Activated naive CD4-positive, alpha-beta T cell treated with anti-CD3 and anti-CD28 coated beads, Interleukin-2, amount 50 U/mL, for 24 hours (primary cell): ENCODE data around the gene PAK2.

Source experiments
- H3K27ac Mint-ChIP-seq: one replicate; pipeline ENCODE4 v1.8.0; 2021; ENCODE audit warnings: mild to moderate bottlenecking, mixed read lengths
- H3K27me3 Mint-ChIP-seq: one replicate; pipeline ENCODE4 v1.8.0; 2021; ENCODE audit warnings: mixed read lengths
- H3K36me3 Mint-ChIP-seq: one replicate; pipeline ENCODE4 v1.8.0; 2021; ENCODE audit warnings: mixed read lengths
- H3K4me1 Mint-ChIP-seq: one replicate; pipeline ENCODE4 v1.8.0; 2021; ENCODE audit warnings: mixed read lengths
- H3K4me3 Mint-ChIP-seq: one replicate; pipeline ENCODE4 v1.8.0; 2021; ENCODE audit warnings: mild to moderate bottlenecking, mixed read lengths
- H3K9me3 Mint-ChIP-seq: one replicate; pipeline ENCODE4 v1.8.0; 2021; ENCODE audit warnings: mixed read lengths

The PAK2 gene

DNA sequence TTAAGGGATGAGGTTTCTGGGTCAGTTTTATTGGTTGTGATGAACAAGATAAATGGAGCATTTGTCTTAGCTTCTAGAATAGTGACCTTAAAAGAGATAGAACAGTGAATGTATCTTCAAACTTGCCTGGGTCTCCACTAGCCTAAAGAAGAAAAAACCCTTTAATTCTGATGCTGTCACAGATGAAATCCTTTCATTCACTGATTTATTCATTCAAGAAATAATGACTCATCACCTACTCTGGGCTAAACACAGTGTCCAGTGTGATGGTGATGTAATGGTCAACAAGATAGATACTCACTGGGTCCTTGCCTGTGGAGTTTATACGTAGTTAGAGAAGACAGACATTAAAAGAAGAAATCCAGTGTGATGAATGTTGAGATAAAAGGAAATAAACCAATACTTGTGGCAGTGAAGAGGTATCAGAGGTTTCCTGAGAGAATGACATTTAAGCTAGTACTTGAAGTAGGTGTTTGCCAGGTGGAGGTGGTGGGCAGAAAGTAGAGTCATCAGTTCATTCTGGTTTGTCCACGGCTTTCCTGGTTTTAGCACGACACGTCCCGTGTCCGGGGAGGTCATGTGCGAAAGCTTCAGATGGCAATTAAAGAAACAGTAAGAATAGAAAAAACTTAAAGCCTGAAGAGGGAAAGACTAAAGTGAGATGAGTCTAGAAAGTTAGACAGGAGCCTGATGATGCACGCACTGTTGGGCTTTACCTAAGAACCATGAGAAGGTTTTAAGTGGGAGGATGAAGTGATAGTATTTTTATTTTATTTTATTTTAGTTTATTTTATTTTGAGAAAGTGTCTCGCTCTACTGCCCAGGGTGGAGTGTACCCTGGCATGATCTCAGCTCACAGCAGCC, 18.5 kb downstream of the PAK2 start:
- Mint-ChIP-seq H3K4me3 (peak overlapping the region; percentile 27), H3K36me3 (peaks cover 25% of the 10 kb centered on the region), H3K27me3 (no peaks in the 10 kb centered on the region)

DNA sequence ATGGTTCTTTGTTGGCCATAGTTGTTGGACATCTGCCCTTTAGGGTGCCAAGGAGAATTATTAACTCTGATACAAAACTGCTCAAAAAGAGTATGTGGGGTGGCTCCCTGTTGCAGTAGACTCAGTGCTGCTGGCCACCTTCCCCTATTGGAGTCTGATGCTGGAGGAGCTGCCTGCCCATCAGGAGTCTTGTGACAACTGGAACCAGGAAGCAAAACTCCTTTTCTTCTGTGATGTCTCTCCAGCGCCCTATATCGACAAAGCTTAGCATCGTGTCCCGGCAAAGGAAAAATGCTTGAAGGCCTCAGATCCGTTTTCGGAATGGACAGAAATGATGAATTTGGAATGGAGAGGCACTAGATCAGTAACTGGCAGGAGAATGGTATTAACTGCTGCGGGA, 23.5 kb downstream of the PAK2 start:
- Mint-ChIP-seq H3K9me3 (no peaks in the 10 kb centered on the region), H3K36me3 (peaks cover 12% of the 10 kb centered on the region), H3K4me1 (peaks cover 47% of the 10 kb centered on the region), H3K27me3 (no peaks in the 10 kb centered on the region), H3K4me3 (no peak overlapping the region), H3K27ac (no peak overlapping the region)

More for the DNA sequence above, 18.5 kb downstream of the PAK2 start:
- Mint-ChIP-seq H3K9me3 (no peaks in the 10 kb centered on the region), H3K27ac (peak overlapping the region; percentile 85), H3K4me1 (peaks cover 63% of the 10 kb centered on the region)

DNA sequence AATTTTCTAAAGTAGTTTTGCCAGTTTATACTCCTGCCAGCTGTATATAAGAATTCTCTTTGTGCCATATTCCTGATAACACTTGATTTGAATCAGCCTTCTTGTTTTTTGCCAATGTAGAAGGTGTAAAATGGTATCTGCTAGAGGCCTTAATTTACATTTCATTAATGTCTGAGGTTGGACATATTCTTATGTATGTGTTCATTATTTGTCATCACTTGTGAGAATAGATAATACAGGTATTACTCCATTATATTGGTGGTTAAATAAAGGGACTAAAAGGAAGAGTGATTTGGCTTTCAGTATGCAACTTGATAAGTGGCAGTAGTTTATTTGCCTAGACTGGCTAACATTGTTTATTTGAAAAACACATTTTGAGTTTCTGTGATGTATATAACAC, 25.8 kb downstream of the PAK2 start:
- Mint-ChIP-seq H3K27me3 (no peaks in the 10 kb centered on the region), H3K36me3 (peaks cover 13% of the 10 kb centered on the region), H3K4me1 (peaks cover 42% of the 10 kb centered on the region), H3K9me3 (no peaks in the 10 kb centered on the region), H3K4me3 (no peak overlapping the region), H3K27ac (peak overlapping the region; percentile 80)

DNA sequence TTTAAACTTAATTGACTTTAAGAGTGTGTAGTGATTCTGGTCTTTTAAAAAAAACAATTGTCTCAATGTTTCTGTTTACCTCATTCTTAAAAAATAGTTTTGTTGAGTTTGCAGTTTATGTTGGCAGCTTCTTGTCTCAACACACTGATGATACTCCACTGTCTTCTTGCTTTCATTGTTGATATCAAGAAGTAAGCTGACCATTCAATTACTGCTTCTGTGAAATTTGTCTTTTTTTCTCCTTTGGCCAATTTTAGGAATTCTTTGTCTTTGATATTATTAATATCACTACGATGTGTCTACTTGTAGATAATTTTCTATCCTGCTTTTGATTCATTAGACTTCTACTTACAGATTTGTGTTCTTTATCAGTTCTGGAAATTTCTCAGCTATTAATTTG, 31.4 kb downstream of the PAK2 start:
- no peaks in the 10 kb centered on the region for H3K27me3 Mint-ChIP-seq
- H3K4me3 Mint-ChIP-seq: peak overlapping the region; percentile 51
- peaks cover 70% of the 10 kb centered on the region for H3K4me1 Mint-ChIP-seq
- no peaks in the 10 kb centered on the region for H3K9me3 Mint-ChIP-seq
- peaks cover 6% of the 10 kb centered on the region for H3K36me3 Mint-ChIP-seq
- H3K27ac Mint-ChIP-seq: peak overlapping the region; percentile 35

DNA sequence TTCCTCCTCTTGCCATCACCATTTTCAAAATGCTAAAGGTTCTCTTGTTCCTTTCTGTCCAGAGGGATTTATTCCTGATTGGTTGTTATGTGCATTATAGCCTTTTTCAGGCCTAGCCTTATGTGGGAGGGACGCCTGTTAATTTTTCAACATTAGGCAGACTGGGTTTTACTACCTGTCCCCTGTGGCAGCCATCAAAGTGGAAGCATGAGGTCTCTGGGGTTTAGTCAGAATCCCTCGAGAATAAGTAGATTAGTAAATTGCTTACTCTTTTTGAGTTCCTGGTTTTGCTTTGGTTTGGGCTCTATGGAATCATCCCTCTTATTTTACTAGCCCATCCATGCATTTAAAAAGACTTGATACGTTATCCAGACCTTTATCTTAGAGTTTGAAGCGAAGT, 32.4 kb downstream of the PAK2 start:
- Mint-ChIP-seq H3K36me3 (peaks cover 7% of the 10 kb centered on the region), H3K27ac (no peak overlapping the region), H3K4me3 (peak overlapping the region; percentile 39), H3K4me1 (peaks cover 74% of the 10 kb centered on the region), H3K9me3 (no peaks in the 10 kb centered on the region), H3K27me3 (no peaks in the 10 kb centered on the region)

DNA sequence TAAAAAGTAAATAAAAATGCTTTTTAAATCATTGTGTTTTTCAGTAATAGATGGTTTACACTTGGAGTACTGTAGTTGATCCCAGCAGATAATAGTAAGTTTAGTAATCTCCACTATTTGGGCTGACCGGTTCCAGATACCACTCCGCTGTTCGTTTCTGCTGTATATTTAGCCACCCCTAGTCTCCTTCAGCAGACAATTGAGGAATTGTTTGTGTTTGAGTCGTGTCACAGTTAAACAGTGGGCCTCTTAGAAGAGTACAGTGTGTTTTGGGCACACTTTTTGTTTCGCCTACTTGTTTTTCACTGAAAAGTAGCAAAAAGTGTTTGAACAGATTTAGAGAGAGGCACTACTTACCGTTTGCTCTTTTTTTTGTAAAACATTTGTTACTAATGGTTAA, 33.2 kb downstream of the PAK2 start:
- Mint-ChIP-seq H3K27ac (no peak overlapping the region), H3K4me1 (peaks cover 74% of the 10 kb centered on the region), H3K36me3 (peaks cover 7% of the 10 kb centered on the region), H3K4me3 (no peak overlapping the region), H3K9me3 (no peaks in the 10 kb centered on the region), H3K27me3 (no peaks in the 10 kb centered on the region)

DNA sequence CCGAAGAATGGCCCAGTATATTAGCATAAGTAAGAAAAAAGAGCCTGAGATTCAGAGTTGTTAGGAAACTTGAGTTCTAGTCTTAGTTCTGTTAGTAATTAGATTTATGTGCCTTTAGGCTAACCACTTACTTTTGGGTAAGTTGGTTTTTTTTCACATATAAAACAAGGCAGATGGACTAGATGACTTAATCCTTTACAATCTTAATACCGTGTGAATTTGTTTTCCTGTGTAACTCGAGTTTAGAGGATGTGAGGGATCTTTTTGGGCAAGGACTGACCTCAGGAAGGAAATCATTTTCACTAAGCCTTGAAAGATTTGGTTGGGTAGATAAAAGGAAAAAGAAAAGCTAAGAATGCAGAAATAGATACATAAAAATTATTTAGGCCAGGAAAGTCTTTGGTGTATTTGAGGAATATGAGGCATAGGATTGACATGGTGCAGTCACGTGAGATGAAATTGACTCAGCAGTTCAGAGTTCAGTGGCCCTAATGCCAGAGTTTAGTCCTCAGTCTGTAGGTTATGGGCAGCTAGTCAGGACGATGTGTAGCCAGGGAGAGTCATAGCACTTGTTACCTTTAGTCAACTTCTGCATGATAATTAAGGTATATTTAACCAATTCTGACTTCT, 34.6 kb downstream of the PAK2 start:
- Mint-ChIP-seq H3K36me3 (peaks cover 7% of the 10 kb centered on the region), H3K27ac (peak overlapping the region; percentile 64), H3K9me3 (no peaks in the 10 kb centered on the region), H3K27me3 (no peaks in the 10 kb centered on the region), H3K4me3 (no peak overlapping the region), H3K4me1 (peaks cover 84% of the 10 kb centered on the region)

DNA sequence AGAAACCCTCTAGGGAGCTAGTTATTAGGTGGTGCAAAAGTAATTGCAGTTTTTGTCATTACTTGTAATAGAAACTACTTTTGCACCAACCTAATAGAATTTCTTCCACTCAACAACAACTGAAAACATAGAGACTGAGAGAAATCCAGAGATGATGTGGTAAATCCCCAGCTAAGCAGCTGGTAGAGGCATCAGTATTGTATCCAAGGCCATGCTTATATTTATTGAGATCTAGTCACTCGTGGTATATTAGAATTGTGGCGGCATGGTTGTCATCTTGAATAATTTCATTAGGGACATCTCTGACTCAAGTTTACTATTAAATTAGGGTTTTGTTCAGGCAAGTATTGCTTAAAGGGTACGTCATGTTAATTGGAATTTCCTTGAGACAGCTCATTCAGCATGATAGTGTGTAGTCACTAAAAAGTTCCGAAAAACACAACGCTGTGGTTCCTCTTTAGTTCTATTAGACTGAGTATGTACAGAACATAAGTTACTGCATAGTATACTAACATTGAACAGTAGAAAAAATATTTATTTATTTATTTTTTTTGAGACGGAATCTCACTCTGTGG, 35.3 kb downstream of the PAK2 start:
- Mint-ChIP-seq H3K27ac (no peak overlapping the region), H3K27me3 (no peaks in the 10 kb centered on the region), H3K4me1 (peaks cover 86% of the 10 kb centered on the region), H3K9me3 (no peaks in the 10 kb centered on the region), H3K4me3 (peak overlapping the region; percentile 11), H3K36me3 (peaks cover 9% of the 10 kb centered on the region)

DNA sequence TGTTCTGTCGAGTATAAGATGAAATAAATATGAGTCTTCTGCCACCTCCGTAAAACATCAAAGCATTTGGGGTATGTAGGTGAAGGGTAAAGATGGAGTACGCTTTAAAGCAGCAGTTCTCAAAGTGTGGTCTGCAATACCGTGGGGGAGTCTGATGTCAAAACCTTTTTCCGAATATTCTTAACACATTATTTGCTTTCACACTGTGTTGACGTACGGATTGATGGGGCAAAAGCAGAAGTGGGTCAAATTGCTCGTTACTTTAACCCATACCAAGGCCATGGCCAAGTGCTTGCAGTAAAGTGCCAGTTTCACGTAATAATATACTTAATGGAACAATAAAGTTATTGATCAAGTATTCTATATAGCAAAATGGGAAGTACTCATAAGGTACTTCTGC, 36.3 kb downstream of the PAK2 start:
- Mint-ChIP-seq H3K4me1 (peaks cover 83% of the 10 kb centered on the region), H3K27me3 (no peaks in the 10 kb centered on the region), H3K27ac (no peak overlapping the region), H3K4me3 (no peak overlapping the region), H3K36me3 (peaks cover 12% of the 10 kb centered on the region), H3K9me3 (no peaks in the 10 kb centered on the region)

DNA sequence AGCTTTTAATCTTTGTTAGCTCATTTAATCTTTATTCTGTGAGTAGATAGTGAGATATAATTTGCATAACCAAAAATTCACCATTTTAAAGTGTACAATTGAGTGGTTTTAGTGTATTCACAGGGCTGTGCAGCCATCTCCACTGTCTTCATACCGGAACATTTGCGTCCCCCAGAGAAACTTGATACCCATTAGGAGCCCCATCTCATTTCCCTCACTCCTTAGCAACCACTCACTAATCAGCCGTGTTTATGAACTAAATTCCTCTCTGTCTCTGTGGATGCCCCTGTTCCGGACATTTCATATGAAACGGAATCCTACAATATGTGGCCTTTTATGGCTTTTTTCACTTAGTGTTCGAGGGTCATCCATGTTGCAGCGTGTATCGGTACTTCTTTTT, 38.2 kb downstream of the PAK2 start:
- Mint-ChIP-seq H3K36me3 (peaks cover 12% of the 10 kb centered on the region), H3K27me3 (no peaks in the 10 kb centered on the region), H3K4me3 (no peak overlapping the region), H3K9me3 (no peaks in the 10 kb centered on the region), H3K4me1 (peaks cover 74% of the 10 kb centered on the region), H3K27ac (no peak overlapping the region)

DNA sequence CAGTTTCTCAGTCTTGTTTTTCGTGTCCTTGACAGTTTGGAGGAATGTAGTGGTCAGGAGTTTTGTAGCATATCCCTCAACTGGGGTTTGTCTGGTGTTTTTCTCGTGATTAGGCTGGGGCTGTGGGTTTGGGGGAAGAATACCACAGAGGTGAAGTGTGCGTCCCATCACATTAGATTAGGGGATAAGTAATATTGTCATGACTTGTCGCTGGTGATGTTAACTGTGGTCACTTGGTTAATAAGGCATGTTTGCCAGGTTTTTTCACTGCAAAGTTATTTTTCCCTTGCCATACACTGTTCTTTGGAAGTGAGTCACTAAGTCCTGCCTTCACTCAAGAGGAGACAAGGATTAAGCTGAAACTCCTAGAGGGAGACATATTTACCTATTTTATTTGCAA, 39.1 kb downstream of the PAK2 start:
- Mint-ChIP-seq H3K4me1 (peaks cover 67% of the 10 kb centered on the region), H3K27me3 (no peaks in the 10 kb centered on the region), H3K27ac (no peak overlapping the region), H3K36me3 (peaks cover 16% of the 10 kb centered on the region), H3K9me3 (no peaks in the 10 kb centered on the region), H3K4me3 (no peak overlapping the region)

DNA sequence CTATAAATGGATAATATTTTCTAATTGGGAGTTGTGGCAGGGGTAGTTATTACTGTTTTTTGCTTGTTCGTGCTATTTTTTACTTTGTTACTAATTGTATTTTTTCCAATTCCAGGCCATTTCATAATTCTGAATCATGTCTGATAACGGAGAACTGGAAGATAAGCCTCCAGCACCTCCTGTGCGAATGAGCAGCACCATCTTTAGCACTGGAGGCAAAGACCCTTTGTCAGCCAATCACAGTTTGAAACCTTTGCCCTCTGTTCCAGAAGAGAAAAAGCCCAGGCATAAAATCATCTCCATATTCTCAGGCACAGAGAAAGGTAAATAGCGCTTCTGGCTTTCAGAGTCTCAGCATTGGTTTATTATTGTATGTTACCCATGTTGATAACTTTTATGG, 42.9 kb downstream of the PAK2 start:
- H3K4me1 Mint-ChIP-seq: peaks cover 47% of the 10 kb centered on the region
- peaks cover 26% of the 10 kb centered on the region for H3K36me3 Mint-ChIP-seq
- H3K9me3 Mint-ChIP-seq: no peaks in the 10 kb centered on the region
- no peak overlapping the region for H3K4me3 Mint-ChIP-seq
- H3K27ac Mint-ChIP-seq: peak overlapping the region; percentile 62
- H3K27me3 Mint-ChIP-seq: no peaks in the 10 kb centered on the region

DNA sequence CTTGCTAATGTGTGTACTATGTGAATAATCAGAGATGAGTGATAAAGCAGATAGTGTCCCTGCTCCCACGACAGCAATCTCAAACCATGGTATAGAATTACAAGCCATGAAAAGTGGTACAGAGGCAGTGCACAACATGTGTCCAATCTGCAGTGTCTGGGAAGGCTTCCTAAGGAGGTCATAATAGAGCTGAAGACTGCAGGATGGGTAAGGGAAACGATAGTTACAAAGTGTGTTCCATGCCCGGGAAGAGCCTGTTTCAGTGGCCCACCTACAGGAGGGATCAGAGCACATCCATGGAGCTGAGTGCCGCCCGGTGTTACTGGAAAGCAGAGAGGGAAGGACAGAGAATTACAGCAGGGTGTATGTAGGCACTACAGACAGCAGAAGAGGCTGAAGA, 48.9 kb downstream of the PAK2 start:
- H3K27ac Mint-ChIP-seq: no peak overlapping the region
- no peaks in the 10 kb centered on the region for H3K27me3 Mint-ChIP-seq
- H3K36me3 Mint-ChIP-seq: peaks cover 26% of the 10 kb centered on the region
- H3K4me1 Mint-ChIP-seq: peaks cover 31% of the 10 kb centered on the region
- no peak overlapping the region for H3K4me3 Mint-ChIP-seq
- H3K9me3 Mint-ChIP-seq: peaks cover 2% of the 10 kb centered on the region

DNA sequence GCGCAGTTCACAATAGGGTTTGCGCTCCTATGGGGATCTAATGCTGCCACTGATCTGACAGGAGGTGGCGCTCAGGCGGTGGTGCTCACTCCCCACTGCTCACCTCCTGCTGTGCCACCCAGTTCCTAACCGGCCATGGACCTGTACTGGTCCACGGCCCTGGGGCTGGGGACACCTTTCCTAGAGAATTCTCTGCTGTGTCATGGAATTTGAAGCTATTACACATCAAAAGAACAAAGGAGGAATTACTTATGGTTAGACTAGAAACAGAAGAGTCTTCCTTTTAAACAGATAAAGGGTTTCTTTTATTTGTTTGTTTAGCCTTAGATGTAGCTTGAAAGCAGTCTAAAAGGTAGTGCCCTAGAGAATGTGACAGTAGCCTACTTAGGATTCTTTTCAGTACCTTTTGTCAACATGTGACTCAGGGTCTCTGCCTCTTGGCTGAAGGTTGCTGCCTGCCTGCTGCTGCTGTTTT, 50.3 kb downstream of the PAK2 start:
- H3K9me3 Mint-ChIP-seq: peaks cover 4% of the 10 kb centered on the region
- H3K4me1 Mint-ChIP-seq: peaks cover 38% of the 10 kb centered on the region
- H3K4me3 Mint-ChIP-seq: no peak overlapping the region
- no peak overlapping the region for H3K27ac Mint-ChIP-seq
- peaks cover 25% of the 10 kb centered on the region for H3K36me3 Mint-ChIP-seq
- no peaks in the 10 kb centered on the region for H3K27me3 Mint-ChIP-seq

DNA sequence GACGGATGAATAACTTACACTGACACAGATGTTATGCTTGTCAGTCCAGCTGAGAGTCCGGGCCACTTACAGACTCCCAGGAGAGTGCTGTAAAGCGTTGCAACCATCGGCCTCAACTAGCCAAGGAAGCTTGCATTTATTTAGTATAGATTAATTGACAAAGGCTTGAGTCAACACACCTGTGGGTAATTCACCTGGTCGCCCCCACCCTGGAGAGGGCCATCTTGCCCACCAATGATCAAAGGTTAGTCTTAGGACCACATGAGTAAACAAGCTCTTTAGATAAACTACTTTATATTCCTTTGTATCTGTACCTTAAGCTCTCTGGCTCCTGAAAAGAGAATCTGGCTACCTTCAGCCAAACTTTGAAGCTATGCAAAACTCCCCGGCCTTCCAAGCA, 51.0 kb downstream of the PAK2 start:
- Mint-ChIP-seq H3K4me1 (peaks cover 39% of the 10 kb centered on the region), H3K4me3 (no peak overlapping the region), H3K27ac (no peak overlapping the region), H3K9me3 (peaks cover 4% of the 10 kb centered on the region), H3K36me3 (peaks cover 21% of the 10 kb centered on the region), H3K27me3 (no peaks in the 10 kb centered on the region)

DNA sequence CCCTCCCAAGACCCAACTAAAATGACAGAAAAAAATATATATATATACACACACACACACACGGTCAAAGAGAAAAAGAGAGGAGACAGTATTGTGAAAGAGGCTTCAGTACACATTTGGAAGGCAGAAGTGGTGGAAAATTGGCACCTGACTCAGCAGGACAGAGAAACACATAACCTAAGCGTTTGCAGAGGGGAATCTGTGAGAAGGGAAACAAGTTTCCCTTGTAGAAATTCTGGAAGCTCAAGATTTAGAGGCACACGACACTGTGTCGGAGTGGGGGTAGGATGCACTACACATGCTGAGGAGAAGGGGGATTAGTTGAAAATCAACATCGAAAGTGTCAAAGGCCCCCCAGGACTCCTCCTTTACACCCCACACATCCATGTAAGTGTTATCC, 53.1 kb downstream of the PAK2 start:
- Mint-ChIP-seq H3K36me3 (peaks cover 15% of the 10 kb centered on the region), H3K27me3 (no peaks in the 10 kb centered on the region), H3K9me3 (peaks cover 4% of the 10 kb centered on the region), H3K27ac (no peak overlapping the region), H3K4me1 (peaks cover 31% of the 10 kb centered on the region), H3K4me3 (no peak overlapping the region)
